Measurements from ENCODE around the gene TMEM17. TPM values are rescaled to one million over a fixed set of nuclear protein-coding genes. Genes with fewer than 3 reads are reported as not detected.

The TMEM17 gene
- polyA plus RNA-seq, 1 of the 3 experiments (the other 2 are of a cell fraction) = 5.5 TPM

DNA sequence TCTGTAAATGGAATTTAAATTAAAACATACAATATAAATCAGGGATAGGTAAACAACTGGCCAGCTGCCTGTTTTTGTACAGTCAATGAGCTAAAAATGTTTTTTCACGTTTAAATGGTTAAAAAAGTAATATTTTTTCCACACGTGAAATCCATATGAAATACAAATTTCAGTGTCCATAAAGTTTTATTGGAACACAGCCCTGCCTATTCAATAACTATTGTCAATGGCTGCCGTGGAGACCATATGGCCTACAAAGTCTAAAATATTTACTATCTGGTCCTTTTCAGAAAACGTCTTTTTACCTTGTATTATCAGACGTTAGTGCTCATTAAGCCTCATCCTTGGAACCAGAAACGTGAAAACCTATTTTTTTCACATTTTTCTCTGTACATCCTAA is 1.3 kb downstream of the TMEM17 start:
- Histone ChIP-seq H3F3A (replicated peaks; ENCODE audit: insufficient read depth) (peaks cover 28% of the 10 kb centered on the region), H3K27me3 (ENCODE audit: insufficient read depth) (no peaks in the 10 kb centered on the region), H3K4me1 (ENCODE audit: control insufficient read depth in 1 of 2, insufficient read depth in 2 of 2, low read depth in 1 of 2, low read length in 1 of 2) (peaks cover 0 to 9% of the 10 kb centered on the region in 2 experiments; a peak in 2 of 4 replicates), H3K27ac (ENCODE audit: low read depth in 2 of 2, low read length in 1 of 2) (peak overlapping the region in 1 of 2 experiments; percentile 98; a peak in 1 of 4 replicates), H4K20me1 (ENCODE audit: insufficient read depth) (no peaks in the 10 kb centered on the region), H3K79me2 (ENCODE audit: insufficient read depth) (no peaks in the 10 kb centered on the region), H3K4me2 (no peak overlapping the region), H2AFZ (ENCODE audit: low read depth) (peak overlapping the region; percentile 93), H3K9me2 (no peaks in the 10 kb centered on the region), H3K36me3 (replicated peaks in 1 of 2; ENCODE audit: control insufficient read depth in 1 of 2, insufficient read depth in 2 of 2, low read length in 1 of 2) (peaks cover 0 to 2% of the 10 kb centered on the region in 2 experiments), H3K9me3 (no peaks in the 10 kb centered on the region), H3K4me3 (ENCODE audit: low read depth in 2 of 2, low read length in 1 of 2) (no peak overlapping the region), H3K9ac (no peak overlapping the region)
- ChIA-PET POLR2A (interaction anchor here (0.6 kb wide), 1 partner anchor 9 kb away, joined by 3 read pairs; no protein-coding TSS in a partner anchor), CTCF (interaction anchor here (1.0 to 1.8 kb wide), 5 partner anchors 10 to 283 kb away, joined by 3 to 7 read pairs (median 3); no protein-coding TSS in a partner anchor)
- DNase-seq = no peak
- TF ChIP-seq, protein P1, sequence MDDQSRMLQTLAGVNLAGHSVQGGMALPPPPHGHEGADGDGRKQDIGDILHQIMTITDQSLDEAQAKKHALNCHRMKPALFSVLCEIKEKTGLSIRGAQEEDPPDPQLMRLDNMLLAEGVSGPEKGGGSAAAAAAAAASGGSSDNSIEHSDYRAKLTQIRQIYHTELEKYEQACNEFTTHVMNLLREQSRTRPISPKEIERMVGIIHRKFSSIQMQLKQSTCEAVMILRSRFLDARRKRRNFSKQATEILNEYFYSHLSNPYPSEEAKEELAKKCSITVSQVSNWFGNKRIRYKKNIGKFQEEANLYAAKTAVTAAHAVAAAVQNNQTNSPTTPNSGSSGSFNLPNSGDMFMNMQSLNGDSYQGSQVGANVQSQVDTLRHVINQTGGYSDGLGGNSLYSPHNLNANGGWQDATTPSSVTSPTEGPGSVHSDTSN (IDR thresholded peaks at IDR 0.05) = no peak
- TF ChIP-seq TEAD4 (IDR thresholded peaks at IDR 0.05; ENCODE audit: borderline replicate concordance, insufficient read depth) (no peak), MAX (IDR thresholded peaks at IDR 0.05; ENCODE audit: low read depth) (no peak), RFX5 (IDR thresholded peaks at IDR 0.05; ENCODE audit: low read length) (no peak), SIN3A (IDR thresholded peaks at IDR 0.05; ENCODE audit: borderline replicate concordance, low read depth, low read length) (no peak), REST (IDR thresholded peaks at IDR 0.05; ENCODE audit: low read depth, low read length) (no peak)
- 92% methylated on average over 6 of the region's 6 CpGs for WGBS (ENCODE audit: low lambda C conversion rate)

GRCh38 chr2:62501794-62502500 is 4.0 kb downstream of the TMEM17 start:
- ChIA-PET POLR2A (no interaction called here), CTCF (no interaction called here)
- Histone ChIP-seq H3K79me2 (ENCODE audit: insufficient read depth) (no peaks in the 10 kb centered on the region), H3K4me2 (no peak overlapping the region), H3K27ac (ENCODE audit: low read depth in 2 of 2, low read length in 1 of 2) (peak overlapping the region in 1 of 2 experiments; percentile 71; a peak in 2 of 4 replicates), H3K9me3 (no peaks in the 10 kb centered on the region), H2AFZ (ENCODE audit: low read depth) (peak overlapping the region; percentile 71; the same call in 1 of the 2 replicates), H3K36me3 (replicated peaks in 1 of 2; ENCODE audit: control insufficient read depth in 1 of 2, insufficient read depth in 2 of 2, low read length in 1 of 2) (peaks cover 0 to 2% of the 10 kb centered on the region in 2 experiments), H4K20me1 (ENCODE audit: insufficient read depth) (no peaks in the 10 kb centered on the region), H3K27me3 (ENCODE audit: insufficient read depth) (no peaks in the 10 kb centered on the region), H3F3A (replicated peaks; ENCODE audit: insufficient read depth) (peaks cover 31% of the 10 kb centered on the region), H3K4me3 (ENCODE audit: low read depth in 2 of 2, low read length in 1 of 2) (no peak overlapping the region), H3K9ac (no peak overlapping the region), H3K9me2 (no peaks in the 10 kb centered on the region), H3K4me1 (ENCODE audit: control insufficient read depth in 1 of 2, insufficient read depth in 2 of 2, low read depth in 1 of 2, low read length in 1 of 2) (peaks cover 0 to 9% of the 10 kb centered on the region in 2 experiments; a peak in 2 of 4 replicates)
- peak; percentile 24 for DNase-seq
- TF ChIP-seq MAX (IDR thresholded peaks at IDR 0.05; ENCODE audit: low read depth) (no peak), TCF12 (IDR thresholded peaks at IDR 0.05) (0 out of 2 replicates have a peak, but pooled peaks have one; percentile 5)
- WGBS (ENCODE audit: low lambda C conversion rate) = 68% methylated on average over 4 of the region's 4 CpGs

All from SK-N-SH (cell line).